Neural cell (in vitro differentiated cells): ENCODE results near the gene NGFR. TPM values are rescaled to one million over a fixed set of nuclear protein-coding genes. Genes with fewer than 3 reads are reported as not detected.

Experiments used
- H2AFZ ChIP-seq: fragments of 200-600, 300-800 bp; sonication (generic), shearing (Covaris generic); 2 replicates; pipeline ENCODE4 v1.6.0; 2014; ENCODE audit warnings: low read depth, mild to moderate bottlenecking, antibody characterized with exemption, low read length, moderate library complexity
- H3F3A ChIP-seq: fragments of 200-600 bp; shearing (Covaris generic); 2 replicates; pipeline ENCODE4 v1.6.1; 2016; ENCODE audit warnings: mild to moderate bottlenecking, moderate library complexity, mixed read lengths, antibody characterized with exemption, low read length; ENCODE audit not compliant: insufficient read depth, poor library complexity, severe bottlenecking
- H3K27ac ChIP-seq: fragments of 200-600, 300-800 bp; sonication (generic), shearing (Covaris generic); 2 replicates; pipeline ENCODE4 v1.5.1; 2014; ENCODE audit warnings: mild to moderate bottlenecking, low read length, moderate library complexity
- H3K27me3 ChIP-seq: fragments of 300-800, 200-600 bp; sonication (generic), shearing (Covaris generic); 2 replicates; pipeline ENCODE4 v1.6.0; 2014; ENCODE audit warnings: mild to moderate bottlenecking, low read depth, low read length, moderate library complexity; ENCODE audit not compliant: insufficient read depth
- H3K36me3 ChIP-seq: fragments of 300-800, 200-600 bp; sonication (generic), shearing (Covaris generic); 2 replicates; pipeline ENCODE4 v1.5.1; 2014; ENCODE audit warnings: mild to moderate bottlenecking, antibody characterized with exemption, low read length, moderate library complexity; ENCODE audit not compliant: insufficient read depth
- H3K4me2 ChIP-seq: fragments of 300-800, 200-600 bp; sonication (generic), shearing (Covaris generic); 2 replicates; pipeline ENCODE4 v1.6.0; 2014; ENCODE audit warnings: mild to moderate bottlenecking, low read length
- H3K4me3 ChIP-seq: fragments of 300-800, 200-600 bp; sonication (generic), shearing (Covaris generic); 2 replicates; pipeline ENCODE4 v1.5.1; 2014; ENCODE audit warnings: mild to moderate bottlenecking, low read length, moderate library complexity
- H3K79me2 ChIP-seq: fragments of 200-600 bp; shearing (Covaris generic); replicated peaks from 2 replicates; pipeline ENCODE4 v1.6.0; 2014; ENCODE audit warnings: mild to moderate bottlenecking, low read length, moderate library complexity; ENCODE audit not compliant: insufficient read depth
- H3K9ac ChIP-seq: fragments of 300-800, 200-600 bp; sonication (generic), shearing (Covaris generic); 2 replicates; pipeline ENCODE4 v1.6.1; 2016; ENCODE audit warnings: mild to moderate bottlenecking, low read length, mixed read lengths
- H3K9me2 ChIP-seq: fragments of 200-600 bp; shearing (Covaris generic); 2 replicates; pipeline ENCODE4 v1.6.1; 2016; ENCODE audit warnings: mild to moderate bottlenecking, low read length, mixed read lengths; ENCODE audit not compliant: insufficient read depth
- H3K9me3 ChIP-seq: fragments of 200-600, 300-800 bp; sonication (generic), shearing (Covaris generic); 2 replicates; pipeline ENCODE4 v1.6.1; 2016; ENCODE audit warnings: mild to moderate bottlenecking, mixed run types, low read length, moderate library complexity, mixed read lengths
- H4K20me1 ChIP-seq: fragments of 200-600 bp; shearing (Covaris generic); 2 replicates; pipeline ENCODE4 v1.6.1; 2016; ENCODE audit warnings: mild to moderate bottlenecking, mixed run types; ENCODE audit not compliant: insufficient read depth
- CTCF ChIP-seq: fragments of 450-650 bp; IDR thresholded peaks from 2 replicates; pipeline ENCODE4 v1.5.1; 2014; ENCODE audit warnings: antibody characterized with exemption, mild to moderate bottlenecking, moderate library complexity; ENCODE audit not compliant: poor library complexity, severe bottlenecking
- EP300 ChIP-seq: fragments of 450-650 bp; conservative IDR thresholded peaks from 2 replicates; pipeline ENCODE4 v1.6.1; 2014; ENCODE audit warnings: antibody characterized with exemption, mild to moderate bottlenecking, moderate library complexity; ENCODE audit not compliant: poor library complexity, severe bottlenecking
- EZH2 ChIP-seq: fragments of 200-600, 300-800 bp; shearing (Covaris generic), sonication (generic); IDR thresholded peaks from 2 replicates; pipeline ENCODE4 v1.6.1; 2014; ENCODE audit warnings: antibody characterized with exemption, low read length, borderline replicate concordance, mild to moderate bottlenecking; ENCODE audit not compliant: insufficient read depth, poor library complexity, severe bottlenecking
- MXI1 ChIP-seq: fragments of 450-650 bp; conservative IDR thresholded peaks from 2 replicates; pipeline ENCODE4 v1.6.1; 2014; ENCODE audit warnings: antibody characterized with exemption, mild to moderate bottlenecking; ENCODE audit not compliant: poor library complexity, severe bottlenecking
- POLR2AphosphoS5 ChIP-seq: IDR thresholded peaks from 2 replicates; pipeline ENCODE4 v1.6.1; 2012
- RAD21 ChIP-seq: fragments of 450-650 bp; conservative IDR thresholded peaks from 2 replicates; pipeline ENCODE4 v1.6.1; 2014; ENCODE audit warnings: antibody characterized with exemption, mild to moderate bottlenecking, moderate library complexity
- REST ChIP-seq: IDR thresholded peaks from 2 replicates; pipeline ENCODE4 v1.6.1; 2012; ENCODE audit warnings: borderline replicate concordance
- SMC3 ChIP-seq: fragments of 450-650 bp; conservative IDR thresholded peaks from 2 replicates; pipeline ENCODE4 v1.6.1; 2014; ENCODE audit warnings: antibody characterized with exemption, mild to moderate bottlenecking, moderate library complexity; ENCODE audit not compliant: poor library complexity
- TAF1 ChIP-seq: IDR thresholded peaks from 2 replicates; pipeline ENCODE4 v1.6.1; 2012; ENCODE audit warnings: low read depth
- polyA plus RNA-seq: library from polyadenylated mRNA; depleted of rRNA; stranded (reverse); fragments of >200 nt; gene quantifications from 2 replicates; pipeline ENCODE4 v1.2.3, GENCODE V29; 2014

The NGFR gene
- polyA plus RNA-seq, 1 donor from 2014 or later, result 3.6 TPM

GRCh38 chr17:49459401-49459984, 35.6 kb upstream of the NGFR start:
- H3K9me2 ChIP-seq, result no peaks in the 10 kb centered on the region

DNA sequence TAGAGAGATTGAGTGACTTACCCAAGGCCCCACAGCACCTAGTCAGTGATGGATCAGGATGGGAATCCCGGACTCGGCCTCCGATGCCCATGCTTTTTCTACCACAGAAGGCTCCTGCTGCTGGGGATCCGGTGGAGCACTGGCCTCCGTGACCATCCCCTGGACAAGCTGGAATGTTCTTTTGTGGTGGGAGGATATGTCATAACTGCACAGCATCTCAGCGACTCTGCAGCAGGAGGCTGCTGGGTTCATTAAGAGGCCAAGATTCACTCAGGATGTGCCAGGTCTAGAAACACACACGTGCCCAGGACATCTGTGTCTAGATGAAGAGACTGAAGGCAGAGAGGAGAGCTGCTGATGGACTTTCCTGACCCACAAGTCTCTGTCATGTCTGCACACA, 34.7 kb upstream of the NGFR start:
- Histone ChIP-seq H3K9ac (no peak overlapping the region), H3K36me3 (no peaks in the 10 kb centered on the region), H3K27me3 (no peaks in the 10 kb centered on the region), H3K9me3 (peaks cover 3% of the 10 kb centered on the region), H3F3A (no peaks in the 10 kb centered on the region), H3K4me3 (no peak overlapping the region), H2AFZ (no peak overlapping the region), H4K20me1 (no peaks in the 10 kb centered on the region), H3K79me2 (no peaks in the 10 kb centered on the region), H3K27ac (no peak overlapping the region), H3K4me2 (no peak overlapping the region), H3K9me2 (no peaks in the 10 kb centered on the region)
- TF ChIP-seq POLR2AphosphoS5 (no peak), REST (no peak), TAF1 (no peak), EZH2 (no peak), MXI1 (no peak), EP300 (no peak), SMC3 (no peak)

More at GRCh38 chr17:49459401-49459984, 35.6 kb upstream of the NGFR start:
- Histone ChIP-seq H3K4me2 (no peak overlapping the region), H3K9me3 (peaks cover 3% of the 10 kb centered on the region), H3K79me2 (no peaks in the 10 kb centered on the region), H3K27me3 (no peaks in the 10 kb centered on the region), H3K4me3 (no peak overlapping the region), H4K20me1 (no peaks in the 10 kb centered on the region), H3K9ac (no peak overlapping the region), H3F3A (no peaks in the 10 kb centered on the region), H3K27ac (no peak overlapping the region), H2AFZ (no peak overlapping the region), H3K36me3 (no peaks in the 10 kb centered on the region)
- TF ChIP-seq TAF1, result no peak
- TF ChIP-seq MXI1, result no peak
- no peak for TF ChIP-seq REST
- TF ChIP-seq EZH2, result no peak
- no peak for TF ChIP-seq CTCF
- TF ChIP-seq EP300, result no peak
- TF ChIP-seq POLR2AphosphoS5, result no peak
- no peak for TF ChIP-seq SMC3
- TF ChIP-seq RAD21, result no peak
